HS-27A (cell line): ENCODE data around the gene ACTN4.

ENCODE experiments used
- DNase-seq: peaks from one replicate; pipeline ENCODE4 v3.0.0-alpha.2; 2012; ENCODE audit warnings: low read depth, missing footprints

Gene ACTN4

GRCh38 chr19:38695832-38696728 is 48.6 kb downstream of the ACTN4 start:
- no peak for DNase-seq

GRCh38 chr19:38696729-38697055 is 49.2 kb downstream of the ACTN4 start:
- no peak for DNase-seq

GRCh38 chr19:38697197-38697596 is 49.7 kb downstream of the ACTN4 start:
- DNase-seq, result no peak

GRCh38 chr19:38697641-38698071 is 50.2 kb downstream of the ACTN4 start:
- DNase-seq, result no peak

- DNase-seq, result no peak
Measured at GRCh38 chr19:38698225-38699026, 51.0 kb downstream of the ACTN4 start.

GRCh38 chr19:38699027-38699346 is 51.5 kb downstream of the ACTN4 start:
- DNase-seq, result no peak

- no peak for DNase-seq
Measured at GRCh38 chr19:38699647-38700349, 52.3 kb downstream of the ACTN4 start.

GRCh38 chr19:38700350-38700901 is 53.0 kb downstream of the ACTN4 start:
- DNase-seq, result no peak

GRCh38 chr19:38700902-38701454 is 53.5 kb downstream of the ACTN4 start:
- no peak for DNase-seq

- DNase-seq, result no peak
Measured at GRCh38 chr19:38701455-38702063, 54.1 kb downstream of the ACTN4 start.

GRCh38 chr19:38702278-38702677 is 54.8 kb downstream of the ACTN4 start:
- DNase-seq, result no peak

GRCh38 chr19:38703509-38703908 is 56.1 kb downstream of the ACTN4 start:
- DNase-seq, result no peak

GRCh38 chr19:38704488-38705026 is 57.1 kb downstream of the ACTN4 start:
- no peak for DNase-seq

GRCh38 chr19:38705197-38706019 is 58.0 kb downstream of the ACTN4 start:
- DNase-seq, result no peak

GRCh38 chr19:38706792-38707511 is 59.5 kb downstream of the ACTN4 start:
- DNase-seq, result no peak

GRCh38 chr19:38707512-38708114 is 60.2 kb downstream of the ACTN4 start:
- DNase-seq, result no peak

GRCh38 chr19:38708413-38709024 is 61.1 kb downstream of the ACTN4 start:
- no peak for DNase-seq

GRCh38 chr19:38709119-38709518 is 61.7 kb downstream of the ACTN4 start:
- no peak for DNase-seq
